Activated CD8-positive, alpha-beta T cell treated with anti-CD3 and anti-CD28 coated beads for 36 hours (primary cell): ENCODE measurements around the gene GRID1. TPM values are rescaled to one million over a fixed set of nuclear protein-coding genes. Genes with fewer than 3 reads are reported as not detected.

Source experiments
- ATAC-seq: fragments of 200-7000 bp; cut with Tn5 transposase; one replicate; pipeline ENCODE4 v1.10.0; 2021; ENCODE audit warnings: mild to moderate bottlenecking, moderate library complexity
- CTCF ChIA-PET: fragments of 350-600 bp; sonication (Branson Sonifier 250); formaldehyde crosslinking; loops from one replicate; lab custom pipeline; 2021; ENCODE audit warnings: antibody characterized with exemption; lab: Charles Lee
- POLR2A ChIA-PET: fragments of 350-600 bp; sonication (Branson Sonifier 250); formaldehyde crosslinking; loops from one replicate; lab custom pipeline; 2021; ENCODE audit warnings: antibody characterized with exemption; lab: Charles Lee
- DNase-seq: peaks from one replicate; pipeline ENCODE4 v3.0.0-alpha.2; 2020
- H3K27ac Mint-ChIP-seq: one replicate; pipeline ENCODE4 v1.8.0; 2021; ENCODE audit warnings: mild to moderate bottlenecking, mixed read lengths
- H3K27me3 Mint-ChIP-seq: one replicate; pipeline ENCODE4 v1.8.0; 2021; ENCODE audit warnings: mixed read lengths
- H3K36me3 Mint-ChIP-seq: one replicate; pipeline ENCODE4 v1.8.0; 2021; ENCODE audit warnings: low read depth, mixed read lengths
- H3K4me1 Mint-ChIP-seq: one replicate; pipeline ENCODE4 v1.8.0; 2021; ENCODE audit warnings: low read depth, mixed read lengths
- H3K4me3 Mint-ChIP-seq: one replicate; pipeline ENCODE4 v1.8.0; 2021; ENCODE audit warnings: mild to moderate bottlenecking, moderate library complexity, mixed read lengths
- H3K9me3 Mint-ChIP-seq: one replicate; pipeline ENCODE4 v1.8.0; 2021; ENCODE audit warnings: mixed read lengths
- intact Hi-C: fragments of 100-400 bp; cut with micrococcal nuclease; formaldehyde crosslinking; loops from one replicate; pipeline ENCODE4 v1.10.0; 2022
- total RNA-seq, 2 experiments: library from RNA; stranded (reverse); gene quantifications; one replicate each; pipeline ENCODE4 v1.2.3, GENCODE V29; 2021
- TF ChIP-seq, protein P1 (sequence below): fragments of 200-600 bp; IDR thresholded peaks from one replicate; pipeline ENCODE4 v1.8.0; 2022; ENCODE audit warnings: antibody characterized with exemption, mild to moderate bottlenecking

Gene GRID1
- total RNA-seq, 2 experiments from 2014 or later, result not detected

DNA sequence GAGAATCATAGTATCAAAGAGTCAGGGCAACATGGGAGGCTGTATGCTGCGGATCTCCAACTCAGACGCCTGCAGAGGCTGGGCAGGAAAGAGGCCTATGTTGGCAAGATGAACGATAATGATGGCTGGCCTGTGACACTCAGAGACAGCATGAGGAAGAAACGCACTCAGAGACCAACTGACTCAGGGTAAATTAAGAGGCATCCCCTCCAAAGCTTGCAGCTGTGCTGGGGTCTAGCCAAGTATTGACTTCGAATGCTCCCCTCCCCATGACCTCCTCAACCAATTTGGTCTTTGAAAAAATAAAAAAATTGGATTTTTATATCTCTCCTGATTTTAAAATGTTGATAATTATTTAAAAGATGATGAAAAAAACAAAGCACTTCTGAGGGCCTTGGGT, 718.9 kb downstream of the GRID1 start:
- Mint-ChIP-seq H3K9me3 (no peaks in the 10 kb centered on the region), H3K27me3 (peaks cover 1% of the 10 kb centered on the region), H3K36me3 (no peaks in the 10 kb centered on the region), H3K27ac (no peak overlapping the region), H3K4me3 (no peak overlapping the region), H3K4me1 (no peaks in the 10 kb centered on the region)
- ChIA-PET POLR2A (no interaction called here), CTCF (no interaction called here)
- intact Hi-C loops, result no loop called here
- DNase-seq, result no peak
- no peak for ATAC-seq
- TF ChIP-seq, protein P1, sequence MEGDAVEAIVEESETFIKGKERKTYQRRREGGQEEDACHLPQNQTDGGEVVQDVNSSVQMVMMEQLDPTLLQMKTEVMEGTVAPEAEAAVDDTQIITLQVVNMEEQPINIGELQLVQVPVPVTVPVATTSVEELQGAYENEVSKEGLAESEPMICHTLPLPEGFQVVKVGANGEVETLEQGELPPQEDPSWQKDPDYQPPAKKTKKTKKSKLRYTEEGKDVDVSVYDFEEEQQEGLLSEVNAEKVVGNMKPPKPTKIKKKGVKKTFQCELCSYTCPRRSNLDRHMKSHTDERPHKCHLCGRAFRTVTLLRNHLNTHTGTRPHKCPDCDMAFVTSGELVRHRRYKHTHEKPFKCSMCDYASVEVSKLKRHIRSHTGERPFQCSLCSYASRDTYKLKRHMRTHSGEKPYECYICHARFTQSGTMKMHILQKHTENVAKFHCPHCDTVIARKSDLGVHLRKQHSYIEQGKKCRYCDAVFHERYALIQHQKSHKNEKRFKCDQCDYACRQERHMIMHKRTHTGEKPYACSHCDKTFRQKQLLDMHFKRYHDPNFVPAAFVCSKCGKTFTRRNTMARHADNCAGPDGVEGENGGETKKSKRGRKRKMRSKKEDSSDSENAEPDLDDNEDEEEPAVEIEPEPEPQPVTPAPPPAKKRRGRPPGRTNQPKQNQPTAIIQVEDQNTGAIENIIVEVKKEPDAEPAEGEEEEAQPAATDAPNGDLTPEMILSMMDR, result no peak

GRCh38 chr10:85645926-85646711, 720.5 kb downstream of the GRID1 start:
- H3K27me3 Mint-ChIP-seq, result peaks cover 1% of the 10 kb centered on the region
- H3K27ac Mint-ChIP-seq, result no peak overlapping the region

GRCh38 chr10:85645053-85645452, 721.5 kb downstream of the GRID1 start:
- peaks cover 1% of the 10 kb centered on the region for H3K27me3 Mint-ChIP-seq
- ATAC-seq (no peak), DNase-seq (no peak)
- H3K36me3 Mint-ChIP-seq, result no peaks in the 10 kb centered on the region
- H3K27ac Mint-ChIP-seq, result no peak overlapping the region
- H3K4me1 Mint-ChIP-seq, result no peaks in the 10 kb centered on the region
- ChIA-PET POLR2A (interaction anchor here (0.7 kb wide), 1 partner anchor 186 kb away, joined by 3 read pairs; no protein-coding TSS in a partner anchor), CTCF (no interaction called here)
- H3K4me3 Mint-ChIP-seq, result no peak overlapping the region
- TF ChIP-seq, protein P1, result no peak
- intact Hi-C loops, result no loop called here
- H3K9me3 Mint-ChIP-seq, result no peaks in the 10 kb centered on the region

More at GRCh38 chr10:85645926-85646711, 720.5 kb downstream of the GRID1 start:
- POLR2A ChIA-PET, result interaction anchor here (0.7 kb wide), 1 partner anchor 185 kb away, joined by 3 read pairs; no protein-coding TSS in a partner anchor
- intact Hi-C loops, result no loop called here
- H3K9me3 Mint-ChIP-seq, result no peaks in the 10 kb centered on the region
- H3K4me3 Mint-ChIP-seq, result no peak overlapping the region
- no peaks in the 10 kb centered on the region for H3K4me1 Mint-ChIP-seq
- H3K36me3 Mint-ChIP-seq, result no peaks in the 10 kb centered on the region
- ATAC-seq (no peak), DNase-seq (no peak)
- TF ChIP-seq, protein P1, result no peak
- CTCF ChIA-PET, result no interaction called here

- H3K27me3 Mint-ChIP-seq, result no peaks in the 10 kb centered on the region
- CTCF ChIA-PET, result interaction anchor here (0.6 kb wide), 1 partner anchor 13 kb away, joined by 3 read pairs; no protein-coding TSS in a partner anchor
- intact Hi-C loops, result no loop called here
- TF ChIP-seq, protein P1, result no peak
- H3K4me3 Mint-ChIP-seq, result no peak overlapping the region
- H3K36me3 Mint-ChIP-seq, result no peaks in the 10 kb centered on the region
- POLR2A ChIA-PET, result no interaction called here
- no peak for ATAC-seq
- H3K27ac Mint-ChIP-seq, result no peak overlapping the region
- DNase-seq, result no peak
- no peaks in the 10 kb centered on the region for H3K4me1 Mint-ChIP-seq
- H3K9me3 Mint-ChIP-seq, result no peaks in the 10 kb centered on the region
These were observed 722.6 kb downstream of the GRID1 start for GRCh38 chr10:85643845-85644525.
